GM06990 (cell line): ENCODE measurements around the gene BAHCC1.

Experiments
- DNase-seq: peaks from one replicate; pipeline ENCODE4 v3.0.0-alpha.2; 2011; ENCODE audit not compliant: insufficient read length; ENCODE audit errors: extremely low read depth
- H3K27me3 ChIP-seq: replicated peaks from 2 replicates; pipeline ENCODE4 v1.6.0; 2011; ENCODE audit warnings: low read length; ENCODE audit not compliant: control insufficient read depth, insufficient read depth
- H3K36me3 ChIP-seq: 2 replicates; pipeline ENCODE4 v1.5.1; 2011; ENCODE audit warnings: low read length; ENCODE audit not compliant: control insufficient read depth, insufficient read depth
- H3K4me3 ChIP-seq: replicated peaks from 2 replicates; pipeline ENCODE4 v1.5.1; 2011; ENCODE audit warnings: low read depth, mild to moderate bottlenecking, control low read depth, low read length
- CTCF ChIP-seq: IDR thresholded peaks from 2 replicates; pipeline ENCODE4 v1.5.1; 2011; ENCODE audit warnings: low read length, control low read depth, mild to moderate bottlenecking, inconsistent platforms; ENCODE audit not compliant: insufficient read depth, poor library complexity, severe bottlenecking

Gene BAHCC1

GRCh38 chr17:81398832-81399411 is 3.7 kb downstream of the BAHCC1 start:
- Histone ChIP-seq H3K27me3 (no peaks in the 10 kb centered on the region; the same call in 1 of the 2 replicates), H3K36me3 (no peaks in the 10 kb centered on the region), H3K4me3 (peak overlapping the region; percentile 2)
- no peak for TF ChIP-seq CTCF
- no peak for DNase-seq

GRCh38 chr17:81399481-81400153 is 4.4 kb downstream of the BAHCC1 start:
- no peaks in the 10 kb centered on the region for H3K36me3 ChIP-seq
- no peaks in the 10 kb centered on the region; the same call in 1 of the 2 replicates for H3K27me3 ChIP-seq
- TF ChIP-seq CTCF: no peak
- DNase-seq: no peak
- H3K4me3 ChIP-seq: peak overlapping the region; percentile 60

GRCh38 chr17:81400154-81400977 is 5.1 kb downstream of the BAHCC1 start:
- no peak for DNase-seq
- peak overlapping the region; percentile 60 for H3K4me3 ChIP-seq
- H3K36me3 ChIP-seq: no peaks in the 10 kb centered on the region
- H3K27me3 ChIP-seq: no peaks in the 10 kb centered on the region; the same call in 1 of the 2 replicates
- TF ChIP-seq CTCF: no peak

GRCh38 chr17:81400996-81401722 is 5.9 kb downstream of the BAHCC1 start:
- Histone ChIP-seq H3K36me3 (no peaks in the 10 kb centered on the region), H3K4me3 (no peak overlapping the region), H3K27me3 (no peaks in the 10 kb centered on the region; the same call in 1 of the 2 replicates)
- no peak for TF ChIP-seq CTCF
- DNase-seq: no peak

- peak; percentile 48 for TF ChIP-seq CTCF
- Histone ChIP-seq H3K36me3 (no peaks in the 10 kb centered on the region), H3K4me3 (no peak overlapping the region), H3K27me3 (no peaks in the 10 kb centered on the region; the same call in 1 of the 2 replicates)
- no peak for DNase-seq
Observed at GRCh38 chr17:81401723-81402529, 6.7 kb downstream of the BAHCC1 start.
